Central memory CD8-positive, alpha-beta T cell (primary cell): Measurements from ENCODE around the gene NSL1.

ENCODE experiments used
- ATAC-seq: fragments of 150-1000 bp; cut with Tn5 transposase; replicated peaks from 2 replicates; pipeline ENCODE4 v1.10.0; 2022; ENCODE audit warnings: mild to moderate bottlenecking, moderate FRiP score, moderate number of reproducible peaks; ENCODE audit not compliant: poor library complexity, severe bottlenecking; ENCODE audit errors: extremely low read depth
- DNase-seq, 2 donors: peaks; one replicate each; pipeline ENCODE4 v3.0.0; 2021; ENCODE audit warnings: low spot score in 2 of 2
- H3K27ac Mint-ChIP-seq: one replicate; pipeline ENCODE4 v1.8.0; 2022; ENCODE audit warnings: low read depth, mild to moderate bottlenecking, moderate library complexity, mixed read lengths
- H3K27me3 Mint-ChIP-seq: one replicate; pipeline ENCODE4 v1.8.0; 2022; ENCODE audit warnings: mixed read lengths
- H3K36me3 Mint-ChIP-seq: one replicate; pipeline ENCODE4 v1.8.0; 2022; ENCODE audit warnings: mild to moderate bottlenecking, moderate library complexity, mixed read lengths; ENCODE audit not compliant: insufficient read depth
- H3K4me1 Mint-ChIP-seq: one replicate; pipeline ENCODE4 v1.8.0; 2022; ENCODE audit warnings: mixed read lengths
- H3K4me3 Mint-ChIP-seq: one replicate; pipeline ENCODE4 v1.8.0; 2022; ENCODE audit warnings: mild to moderate bottlenecking, moderate library complexity, mixed read lengths
- H3K9me3 Mint-ChIP-seq: one replicate; pipeline ENCODE4 v1.8.0; 2022; ENCODE audit warnings: mixed read lengths

Gene NSL1

GRCh38 chr1:212754680-212755079 is 36.9 kb downstream of the NSL1 start:
- peak overlapping the region; percentile 21 for H3K4me3 Mint-ChIP-seq
- peaks cover 2% of the 10 kb centered on the region for H3K36me3 Mint-ChIP-seq
- no peaks in the 10 kb centered on the region for H3K9me3 Mint-ChIP-seq
- H3K4me1 Mint-ChIP-seq = peaks cover 33% of the 10 kb centered on the region
- no peak for DNase-seq
- H3K27me3 Mint-ChIP-seq = no peaks in the 10 kb centered on the region
- H3K27ac Mint-ChIP-seq = peak overlapping the region; percentile 24
- no peak for ATAC-seq

DNA sequence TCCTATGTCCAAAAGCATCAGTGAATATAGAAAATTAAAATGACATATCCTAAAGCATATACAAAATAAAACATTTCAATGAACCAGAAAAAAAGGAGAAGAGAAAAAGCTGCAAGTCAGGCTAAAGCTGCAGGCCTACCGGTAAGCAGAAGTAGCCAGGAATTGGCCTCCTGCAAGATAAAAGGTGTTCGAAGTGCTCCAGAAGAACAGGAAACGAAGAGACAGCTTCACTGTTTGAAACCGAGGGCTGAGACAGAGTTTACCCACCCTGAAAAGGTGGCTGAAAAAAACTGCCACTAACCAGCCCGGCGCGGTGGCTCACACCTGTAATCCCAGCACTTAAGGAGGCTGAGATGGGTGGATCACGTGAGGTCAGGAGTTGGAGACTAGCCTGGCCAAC is 37.4 kb downstream of the NSL1 start:
- H3K4me3 Mint-ChIP-seq = peak overlapping the region; percentile 21
- H3K9me3 Mint-ChIP-seq = no peaks in the 10 kb centered on the region
- H3K27ac Mint-ChIP-seq = peak overlapping the region; percentile 24
- DNase-seq (no peak), ATAC-seq (no peak)
- H3K36me3 Mint-ChIP-seq = peaks cover 2% of the 10 kb centered on the region
- H3K4me1 Mint-ChIP-seq = peaks cover 29% of the 10 kb centered on the region
- H3K27me3 Mint-ChIP-seq = no peaks in the 10 kb centered on the region

GRCh38 chr1:212753749-212754148 is 37.8 kb downstream of the NSL1 start:
- Mint-ChIP-seq H3K9me3 (no peaks in the 10 kb centered on the region), H3K27me3 (no peaks in the 10 kb centered on the region), H3K27ac (peak overlapping the region; percentile 24), H3K4me1 (peaks cover 29% of the 10 kb centered on the region), H3K4me3 (peak overlapping the region; percentile 21), H3K36me3 (peaks cover 2% of the 10 kb centered on the region)
- DNase-seq = no peak
- no peak for ATAC-seq

GRCh38 chr1:212752934-212753497 is 38.6 kb downstream of the NSL1 start:
- ATAC-seq (peak; percentile 28), DNase-seq (no peak)
- peak overlapping the region; percentile 10 for H3K4me3 Mint-ChIP-seq
- H3K4me1 Mint-ChIP-seq = peaks cover 29% of the 10 kb centered on the region
- no peaks in the 10 kb centered on the region for H3K27me3 Mint-ChIP-seq
- peak overlapping the region; percentile 24 for H3K27ac Mint-ChIP-seq
- H3K9me3 Mint-ChIP-seq = no peaks in the 10 kb centered on the region
- peaks cover 2% of the 10 kb centered on the region for H3K36me3 Mint-ChIP-seq

DNA sequence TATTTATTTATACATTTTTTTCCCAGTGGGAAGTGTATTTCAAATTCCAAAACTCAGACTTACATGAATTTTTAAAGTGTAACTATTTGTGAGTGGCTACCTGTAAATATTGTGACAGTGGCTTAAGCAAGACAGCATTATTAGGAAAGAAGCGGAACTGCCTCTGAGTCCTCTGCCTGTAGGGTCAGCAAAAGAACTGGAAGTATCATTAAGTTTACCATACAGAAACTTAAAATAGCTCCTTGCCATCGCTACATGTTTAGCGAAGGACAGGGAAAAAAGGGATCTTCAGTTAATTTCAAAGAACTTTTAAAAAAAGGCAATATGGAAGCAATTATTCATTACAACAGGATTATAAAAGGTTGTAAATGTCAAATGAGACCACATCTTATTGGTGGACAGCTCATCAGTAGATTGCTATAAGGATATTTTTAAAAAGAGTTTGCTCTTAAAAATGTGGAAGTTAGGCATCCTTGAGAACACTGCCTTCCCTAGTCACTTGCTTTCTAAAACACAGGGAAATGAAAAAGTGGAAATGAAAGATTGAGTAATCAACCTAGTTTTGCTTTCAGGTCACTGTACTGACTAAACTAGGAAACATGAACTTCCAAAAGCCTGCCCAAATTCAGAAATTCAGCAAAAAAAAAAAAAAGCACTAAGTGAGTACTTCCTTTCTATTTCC is 39.2 kb downstream of the NSL1 start:
- no peak for ATAC-seq
- Mint-ChIP-seq H3K4me3 (no peak overlapping the region), H3K4me1 (peaks cover 29% of the 10 kb centered on the region), H3K27me3 (no peaks in the 10 kb centered on the region), H3K36me3 (peaks cover 2% of the 10 kb centered on the region), H3K9me3 (no peaks in the 10 kb centered on the region), H3K27ac (peak overlapping the region; percentile 24)
- DNase-seq = no peak

DNA sequence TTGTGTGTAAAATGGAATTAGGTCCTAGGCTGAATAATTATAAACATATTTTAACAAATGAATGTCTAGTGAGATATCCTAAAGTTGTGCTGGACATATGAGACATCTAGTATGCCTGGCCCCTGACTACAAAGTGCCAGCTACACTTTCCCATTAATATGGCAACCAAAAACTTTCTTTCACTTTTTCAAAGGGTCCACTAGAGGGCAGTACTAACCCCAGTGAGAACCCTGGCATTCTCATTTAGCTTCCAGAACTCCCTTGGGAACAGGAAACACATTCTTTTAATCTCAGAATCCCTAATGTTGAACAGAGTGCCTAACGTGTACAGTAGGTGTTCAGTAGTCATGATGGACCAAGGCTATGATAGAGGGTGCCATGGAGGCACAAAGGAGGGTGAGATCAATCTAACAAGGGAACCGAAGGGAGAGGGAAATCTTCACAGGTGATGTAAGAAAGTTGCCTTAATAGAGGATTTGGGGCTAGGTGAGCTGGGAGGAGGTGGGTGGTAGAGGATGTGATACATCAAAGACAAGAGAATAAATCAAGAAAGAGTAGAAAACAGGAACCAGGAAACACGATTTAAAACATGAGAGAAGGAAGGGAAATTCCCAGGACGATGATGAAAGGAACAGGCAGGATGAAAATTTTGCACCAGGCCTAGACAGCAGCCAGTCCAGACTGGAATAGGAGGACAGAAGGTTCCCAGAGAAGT is 41.6 kb downstream of the NSL1 start:
- ATAC-seq (no peak), DNase-seq (no peak)
- Mint-ChIP-seq H3K36me3 (peaks cover 2% of the 10 kb centered on the region), H3K27me3 (no peaks in the 10 kb centered on the region), H3K9me3 (no peaks in the 10 kb centered on the region), H3K27ac (no peak overlapping the region), H3K4me3 (no peak overlapping the region), H3K4me1 (peaks cover 27% of the 10 kb centered on the region)

GRCh38 chr1:212746546-212746945 is 45.0 kb downstream of the NSL1 start:
- H3K27me3 Mint-ChIP-seq = no peaks in the 10 kb centered on the region
- no peaks in the 10 kb centered on the region for H3K9me3 Mint-ChIP-seq
- no peak overlapping the region for H3K4me3 Mint-ChIP-seq
- no peak overlapping the region for H3K27ac Mint-ChIP-seq
- ATAC-seq (no peak), DNase-seq (no peak)
- H3K36me3 Mint-ChIP-seq = peaks cover 5% of the 10 kb centered on the region
- H3K4me1 Mint-ChIP-seq = peaks cover 16% of the 10 kb centered on the region

DNA sequence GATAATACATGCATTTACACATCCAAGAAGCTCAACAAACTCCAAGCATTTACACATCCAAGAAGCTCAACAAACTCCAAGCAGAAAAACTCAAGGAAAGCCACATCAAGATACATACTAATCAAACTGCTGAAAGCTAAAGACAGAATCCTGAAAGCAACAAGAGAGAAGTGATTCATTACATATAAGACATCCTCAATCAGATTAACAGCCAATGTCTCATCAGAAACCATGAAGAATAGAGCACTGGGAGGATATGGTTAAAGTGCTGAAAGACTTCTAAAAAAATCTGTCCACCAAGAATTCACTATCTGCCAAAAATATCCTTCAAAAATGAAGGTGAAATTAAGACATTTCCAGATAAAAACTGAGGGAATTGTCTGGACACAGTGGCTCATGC is 46.3 kb downstream of the NSL1 start:
- peak overlapping the region; percentile 24 for H3K27ac Mint-ChIP-seq
- no peak overlapping the region for H3K4me3 Mint-ChIP-seq

GRCh38 chr1:212743901-212744475 is 47.6 kb downstream of the NSL1 start:
- Mint-ChIP-seq H3K4me1 (peaks cover 8% of the 10 kb centered on the region), H3K27ac (no peak overlapping the region), H3K4me3 (no peak overlapping the region), H3K36me3 (peaks cover 2% of the 10 kb centered on the region), H3K27me3 (no peaks in the 10 kb centered on the region), H3K9me3 (no peaks in the 10 kb centered on the region)
- DNase-seq (no peak), ATAC-seq (no peak)

More for the DNA sequence above, 46.3 kb downstream of the NSL1 start:
- Mint-ChIP-seq H3K27me3 (no peaks in the 10 kb centered on the region), H3K36me3 (peaks cover 5% of the 10 kb centered on the region), H3K4me1 (peaks cover 15% of the 10 kb centered on the region), H3K9me3 (no peaks in the 10 kb centered on the region)
- ATAC-seq = no peak
- DNase-seq = no peak

DNA sequence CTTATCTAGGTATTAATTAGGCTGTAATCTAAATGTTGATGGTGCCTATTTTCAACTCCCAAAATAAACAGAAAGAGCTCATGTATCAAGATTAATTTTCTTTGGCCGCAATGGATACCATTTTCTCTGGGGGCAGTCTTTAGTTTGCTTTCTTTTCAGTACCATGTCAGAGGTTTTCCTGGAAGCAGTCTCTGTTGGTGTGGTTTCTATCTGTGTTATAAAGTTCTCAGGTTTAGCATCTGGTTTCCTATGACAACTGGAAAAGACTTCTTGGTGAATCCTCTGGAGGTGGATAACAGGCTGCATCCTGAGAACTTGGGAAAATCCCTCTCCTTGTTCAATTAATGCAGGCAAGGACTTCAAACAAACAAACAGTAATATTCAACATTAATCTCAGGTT is 53.2 kb downstream of the NSL1 start:
- no peaks in the 10 kb centered on the region for H3K27me3 Mint-ChIP-seq
- ATAC-seq (no peak), DNase-seq (no peak)
- peaks cover 5% of the 10 kb centered on the region for H3K4me1 Mint-ChIP-seq
- H3K4me3 Mint-ChIP-seq = no peak overlapping the region
- H3K9me3 Mint-ChIP-seq = no peaks in the 10 kb centered on the region
- H3K36me3 Mint-ChIP-seq = peaks cover 2% of the 10 kb centered on the region
- H3K27ac Mint-ChIP-seq = no peak overlapping the region

GRCh38 chr1:212737559-212737958 is 54.0 kb downstream of the NSL1 start:
- ATAC-seq (no peak), DNase-seq (no peak)
- Mint-ChIP-seq H3K27ac (no peak overlapping the region), H3K27me3 (no peaks in the 10 kb centered on the region), H3K4me3 (no peak overlapping the region), H3K4me1 (peaks cover 5% of the 10 kb centered on the region), H3K36me3 (peaks cover 4% of the 10 kb centered on the region), H3K9me3 (no peaks in the 10 kb centered on the region)

DNA sequence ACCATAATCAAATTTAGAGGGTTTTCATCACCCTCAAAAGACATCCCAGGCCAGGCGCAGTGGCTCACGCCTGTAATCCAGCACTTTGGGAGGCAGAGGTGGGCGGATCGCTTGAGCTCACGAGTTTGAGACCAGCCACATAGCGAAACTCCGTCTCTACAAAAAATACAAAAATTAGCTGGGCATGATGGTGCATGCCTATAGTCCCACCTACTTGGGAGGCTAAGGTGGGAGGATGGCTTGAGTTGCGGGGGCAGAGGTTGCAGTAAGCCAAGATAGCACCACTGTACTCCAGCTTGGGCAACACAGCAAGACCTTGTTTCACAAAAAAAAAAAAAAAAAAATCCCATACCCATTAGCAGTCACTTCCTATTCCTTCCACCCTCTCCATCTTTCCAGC is 58.5 kb downstream of the NSL1 start:
- no peak for DNase-seq
- Mint-ChIP-seq H3K27ac (no peak overlapping the region), H3K36me3 (peaks cover 4% of the 10 kb centered on the region), H3K4me3 (no peak overlapping the region), H3K4me1 (peaks cover 7% of the 10 kb centered on the region), H3K9me3 (no peaks in the 10 kb centered on the region), H3K27me3 (no peaks in the 10 kb centered on the region)
- no peak for ATAC-seq

DNA sequence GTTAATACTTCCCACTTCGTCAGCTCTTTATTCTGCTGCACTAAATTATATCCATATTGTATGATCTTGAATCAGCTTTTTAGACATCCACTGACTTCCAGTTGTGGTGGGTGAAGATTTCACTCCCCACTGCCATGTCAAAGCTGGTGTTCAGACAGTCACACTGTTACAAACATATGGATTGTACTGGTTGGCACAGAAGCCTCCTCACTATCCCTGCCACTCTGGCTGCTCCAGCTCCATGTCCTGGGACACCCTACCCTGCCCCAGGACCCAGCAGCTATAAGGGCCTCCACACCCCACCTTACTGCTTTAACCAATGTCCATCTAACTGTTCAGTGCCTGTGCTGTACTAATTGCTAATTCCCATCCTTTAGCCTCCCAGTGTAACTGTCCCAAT is 59.9 kb downstream of the NSL1 start:
- H3K4me1 Mint-ChIP-seq = peaks cover 18% of the 10 kb centered on the region
- no peak for DNase-seq
- no peak for ATAC-seq
- no peaks in the 10 kb centered on the region for H3K27me3 Mint-ChIP-seq
- H3K9me3 Mint-ChIP-seq = no peaks in the 10 kb centered on the region
- H3K27ac Mint-ChIP-seq = no peak overlapping the region
- H3K36me3 Mint-ChIP-seq = peaks cover 7% of the 10 kb centered on the region
- H3K4me3 Mint-ChIP-seq = no peak overlapping the region
